ENCODE measurements around the gene GPR153.
"Not testable (repeated sequence)": the region's sequence is repeated elsewhere in the genome, so short reads cannot be mapped to it uniquely, and the experiment has no call there.

Gene GPR153

GRCh38 chr1:6222636-6223035 is 38.3 kb downstream of the GPR153 start:
- DNase-seq = no peak

- DNase-seq = no peak
Observed at GRCh38 chr1:6221210-6221784, 39.6 kb downstream of the GPR153 start.

- no peak for DNase-seq
Observed at GRCh38 chr1:6220236-6220635, 40.7 kb downstream of the GPR153 start.

GRCh38 chr1:6219641-6220040 is 41.3 kb downstream of the GPR153 start:
- DNase-seq = not testable (repeated sequence)

- no peak for DNase-seq
Observed at GRCh38 chr1:6218375-6219164, 42.3 kb downstream of the GPR153 start.

GRCh38 chr1:6212193-6212959 is 48.5 kb downstream of the GPR153 start:
- no peak for DNase-seq

- DNase-seq = no peak
Observed at GRCh38 chr1:6211731-6212130, 49.2 kb downstream of the GPR153 start.

- DNase-seq = no peak
Observed at GRCh38 chr1:6210591-6211355, 50.1 kb downstream of the GPR153 start.

GRCh38 chr1:6209661-6210580 is 51.0 kb downstream of the GPR153 start:
- peak; percentile 5 for DNase-seq

GRCh38 chr1:6208723-6209660 is 51.9 kb downstream of the GPR153 start:
- DNase-seq = peak; percentile 23

GRCh38 chr1:6207921-6208320 is 53.0 kb downstream of the GPR153 start:
- DNase-seq = no peak

GRCh38 chr1:6207075-6207885 is 53.6 kb downstream of the GPR153 start:
- DNase-seq = no peak

GRCh38 chr1:6206520-6206855 is 54.4 kb downstream of the GPR153 start:
- no peak for DNase-seq

- DNase-seq = peak; percentile 55
Observed at GRCh38 chr1:6205849-6206519, 54.9 kb downstream of the GPR153 start, which contains the start of gene RNF207. Gene RNF207 (plus strand): TSS chr1:6206119. CDS start chr1:6206536, 417 bp downstream.

- DNase-seq = no peak
Observed at GRCh38 chr1:6202256-6202655, 58.6 kb downstream of the GPR153 start.

GRCh38 chr1:6200188-6200809 is 60.6 kb downstream of the GPR153 start:
- DNase-seq = no peak

- DNase-seq = peak; percentile 99
Observed at GRCh38 chr1:6199298-6200187, 61.4 kb downstream of the GPR153 start, which contains the start of gene RPL22. Gene RPL22 (minus strand): TSS chr1:6199595. CDS start chr1:6199573, 22 bp downstream.

All from CD4-positive, alpha-beta T cell treated with Interleukin-6 for 4 hours (primary cell).